OCI-LY1 (cell line): ENCODE measurements around the gene OR2AG1.

Experiments
- CTCF ChIP-seq: fragments of 200-600 bp; sonication (generic), shearing (Covaris generic); IDR thresholded peaks from 2 replicates; pipeline ENCODE4 v1.5.1; 2017; ENCODE audit warnings: mild to moderate bottlenecking, antibody characterized with exemption, low read length, moderate library complexity, mixed read lengths
- EZH2 ChIP-seq: fragments of 200-600 bp; sonication (generic), shearing (Covaris generic); IDR thresholded peaks from 2 replicates; pipeline ENCODE4 v1.8.0; 2017; ENCODE audit warnings: borderline replicate concordance, mixed run types, mild to moderate bottlenecking, antibody characterized with exemption, low read length, moderate library complexity, mixed read lengths

GRCh38 chr11:6737872-6738466 lies 44.9 kb upstream of the OR2AG1 start:
- TF ChIP-seq EZH2 (no peak), CTCF (peak; percentile 76)
